GM19023 (cell line): ENCODE data around the gene DLD.
"Not testable (repeated sequence)": the region's sequence is repeated elsewhere in the genome, so short reads cannot be mapped to it uniquely, and the experiment has no call there.

ENCODE experiments used
- ATAC-seq: cut with Tn5 transposase; IDR thresholded peaks from one replicate; pipeline ENCODE4 v1.9.1; 2021; ENCODE audit warnings: mild to moderate bottlenecking, moderate library complexity; ENCODE audit not compliant: unreplicated experiment

Gene DLD

DNA sequence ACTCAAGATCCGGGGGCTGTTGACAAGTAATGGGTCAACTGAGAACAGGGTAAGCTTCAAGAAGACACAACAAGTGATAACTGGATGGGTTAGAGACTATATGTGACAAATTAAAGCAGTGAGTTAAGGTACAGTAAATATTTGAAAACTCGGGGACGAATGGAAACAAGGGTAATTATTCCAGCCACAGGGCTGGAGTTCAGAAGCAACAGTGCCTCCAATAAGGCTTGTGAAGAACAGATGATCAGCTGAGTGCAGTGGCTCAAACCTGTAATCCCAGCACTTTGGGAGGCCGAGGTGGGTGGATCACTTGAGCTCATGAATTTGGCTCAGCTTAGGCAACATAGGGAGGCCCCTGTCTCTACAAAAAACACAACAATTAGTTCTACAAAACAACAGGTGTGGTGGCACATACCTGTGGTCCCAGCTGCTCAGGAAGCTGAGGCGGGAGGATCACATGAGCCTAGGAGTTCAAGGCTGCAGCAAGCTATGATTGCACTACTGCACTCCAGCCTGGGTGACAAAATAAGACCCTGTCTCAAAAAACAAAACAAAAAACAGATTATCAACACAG, 20.5 kb upstream of the DLD start:
- no peak for ATAC-seq

GRCh38 chr7:107874111-107874510, 16.9 kb upstream of the DLD start:
- no peak for ATAC-seq

- no peak for ATAC-seq
These were observed 16.2 kb upstream of the DLD start for GRCh38 chr7:107874605-107875446.

GRCh38 chr7:107876916-107877315, 14.1 kb upstream of the DLD start:
- no peak for ATAC-seq

GRCh38 chr7:107877731-107878382, 13.1 kb upstream of the DLD start:
- ATAC-seq = no peak

DNA sequence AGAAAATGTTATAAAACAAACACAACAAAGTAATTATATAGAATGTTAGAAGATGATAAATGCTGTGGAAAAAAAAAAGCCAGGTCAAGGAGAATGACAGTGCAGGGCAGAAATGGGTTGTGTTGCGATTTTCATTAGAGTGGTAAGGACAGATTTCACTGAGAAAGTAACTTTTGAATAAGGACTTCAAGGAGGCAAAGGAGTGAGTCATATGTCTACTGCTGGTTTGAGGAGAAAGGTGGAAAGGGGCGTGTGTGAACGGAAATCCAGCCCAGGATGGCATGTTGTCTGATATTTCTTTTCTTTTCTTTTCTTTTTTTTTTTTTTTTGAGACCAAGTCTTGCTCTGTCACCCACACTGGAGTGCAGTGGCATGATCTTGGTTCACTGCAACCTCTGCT, 12.3 kb upstream of the DLD start:
- no peak for ATAC-seq

- no peak for ATAC-seq
These were observed 11.5 kb upstream of the DLD start for GRCh38 chr7:107879400-107880035.

GRCh38 chr7:107882766-107883165, 8.2 kb upstream of the DLD start:
- ATAC-seq = no peak

- no peak for ATAC-seq
These were observed 6.7 kb upstream of the DLD start for GRCh38 chr7:107884066-107884818.

- not testable (repeated sequence) for ATAC-seq
These were observed 3.2 kb upstream of the DLD start for GRCh38 chr7:107887827-107888226.

DNA sequence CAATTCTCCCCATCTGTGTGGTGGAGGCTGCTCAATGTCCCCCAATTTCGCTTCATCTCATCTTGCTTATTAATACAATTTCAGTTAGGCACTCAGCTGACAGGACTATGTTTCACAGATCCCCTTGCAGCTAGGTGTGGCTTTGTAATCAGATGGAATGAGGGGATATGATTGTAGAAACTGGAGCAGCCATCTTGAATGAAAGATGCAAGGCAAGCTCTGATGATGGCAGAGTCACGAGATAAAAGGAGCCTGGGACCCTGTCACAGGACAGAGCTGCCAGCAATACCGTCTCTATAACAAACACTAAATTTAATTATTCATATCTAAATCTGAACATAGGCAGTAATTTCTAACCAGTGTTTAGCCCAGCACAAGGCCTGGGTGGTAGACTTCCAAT, 991 bp upstream of the DLD start:
- ATAC-seq = no peak

GRCh38 chr7:107890493-107890961, 456 bp upstream of the DLD start:
- peak; percentile 6 for ATAC-seq

DNA sequence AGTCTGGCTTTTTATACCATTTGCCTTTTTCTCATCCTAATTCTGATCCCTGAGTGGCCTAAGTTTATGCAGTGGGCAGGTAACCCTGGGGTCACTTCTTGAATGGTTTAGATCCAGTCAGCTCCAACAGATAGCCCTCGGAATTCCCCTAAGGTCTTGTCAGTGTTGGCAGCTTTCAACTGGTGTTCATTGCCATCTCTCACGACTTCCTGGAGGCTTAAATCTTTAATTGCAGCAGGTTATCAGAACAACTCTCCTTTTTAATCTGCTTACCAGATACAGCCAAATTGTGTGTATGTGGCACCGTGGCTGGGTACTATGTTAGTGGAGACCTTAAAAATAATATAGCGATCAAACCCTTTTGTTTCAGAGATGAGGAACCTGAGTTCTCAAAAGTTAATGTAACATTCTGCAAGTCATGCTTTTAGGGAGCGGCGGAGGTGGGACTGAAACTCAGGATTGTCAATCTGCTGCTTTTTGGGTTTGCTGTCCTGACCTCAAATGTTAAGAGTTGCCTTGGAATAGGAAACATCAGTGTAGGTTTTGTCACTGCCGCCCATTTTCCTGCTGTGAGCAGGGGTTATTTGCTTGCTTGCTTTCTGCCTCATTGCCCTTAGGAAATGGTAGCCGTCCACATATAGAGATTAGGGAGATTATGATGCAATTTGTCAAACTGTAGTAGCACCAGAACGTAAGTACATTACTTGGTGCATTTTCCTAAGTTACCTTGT, 818 bp downstream of the DLD start:
- ATAC-seq = peak; percentile 11

DNA sequence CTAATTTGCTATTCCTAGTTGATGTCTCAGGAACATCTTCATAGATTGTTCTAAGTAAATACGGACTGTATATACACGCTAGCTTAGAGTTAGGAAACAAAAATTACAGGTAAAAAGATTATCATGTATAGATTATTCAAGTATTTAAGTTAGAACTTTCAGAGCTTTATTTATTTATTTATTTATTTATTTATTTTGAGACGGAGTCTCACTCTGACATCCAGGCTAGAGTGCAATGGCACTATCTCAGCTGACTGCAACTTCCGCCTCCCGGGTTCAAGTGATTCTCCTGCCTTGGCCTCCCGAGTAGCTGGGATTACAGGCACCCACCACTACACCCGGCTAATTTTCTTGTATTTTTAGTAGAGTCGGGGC, 1.4 kb downstream of the DLD start:
- ATAC-seq = not testable (repeated sequence)

DNA sequence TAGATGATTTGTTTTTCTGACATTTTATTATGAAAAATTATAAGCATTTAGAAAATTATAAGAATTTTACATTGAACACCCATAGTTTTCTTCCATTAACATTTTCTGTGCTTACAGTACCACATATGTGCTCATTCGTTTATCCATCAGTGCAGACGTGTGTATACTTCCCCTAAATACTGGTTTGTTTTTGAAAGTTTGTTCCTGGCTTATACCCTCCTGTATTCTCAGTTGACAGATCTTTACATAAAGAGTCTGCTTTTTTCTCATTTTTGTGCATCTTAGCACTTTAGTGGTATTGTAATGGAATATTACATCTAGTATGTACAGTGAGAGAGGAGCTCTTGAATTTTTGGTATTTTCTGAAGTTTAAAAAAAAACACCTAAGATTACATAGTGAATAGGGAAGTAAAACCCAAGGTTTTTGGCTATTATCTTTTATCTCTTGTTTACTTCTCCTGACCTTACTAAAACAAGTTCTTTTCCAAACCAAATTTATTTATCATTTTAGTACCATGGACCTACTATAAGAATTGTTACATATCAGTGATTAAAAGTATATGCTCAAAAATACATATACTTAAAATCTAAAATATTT, 8.1 kb downstream of the DLD start:
- no peak for ATAC-seq

DNA sequence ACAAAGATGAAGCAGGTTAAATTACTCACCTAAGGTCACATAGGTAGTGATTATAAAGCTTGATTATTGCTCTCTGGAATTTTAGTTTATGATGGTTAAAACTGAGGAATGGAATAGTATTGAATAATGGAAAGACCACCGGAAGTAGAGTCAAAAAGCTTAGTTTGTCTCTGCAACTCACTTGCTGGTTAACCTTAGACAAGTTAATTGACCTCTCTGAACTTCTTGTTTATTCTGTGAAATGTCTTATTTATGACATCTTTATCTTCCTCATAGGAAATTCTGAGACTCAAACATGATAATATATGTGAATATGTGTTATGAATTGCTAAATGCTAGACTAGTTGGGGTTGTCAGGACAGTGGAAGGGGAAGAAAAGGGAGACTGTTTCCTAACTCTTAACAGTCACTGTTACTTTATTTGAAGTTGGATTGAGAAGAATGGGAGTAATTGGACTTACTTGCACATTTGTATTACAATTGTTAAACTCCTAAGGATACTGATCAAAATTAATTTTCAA, 9.6 kb downstream of the DLD start:
- ATAC-seq = no peak

DNA sequence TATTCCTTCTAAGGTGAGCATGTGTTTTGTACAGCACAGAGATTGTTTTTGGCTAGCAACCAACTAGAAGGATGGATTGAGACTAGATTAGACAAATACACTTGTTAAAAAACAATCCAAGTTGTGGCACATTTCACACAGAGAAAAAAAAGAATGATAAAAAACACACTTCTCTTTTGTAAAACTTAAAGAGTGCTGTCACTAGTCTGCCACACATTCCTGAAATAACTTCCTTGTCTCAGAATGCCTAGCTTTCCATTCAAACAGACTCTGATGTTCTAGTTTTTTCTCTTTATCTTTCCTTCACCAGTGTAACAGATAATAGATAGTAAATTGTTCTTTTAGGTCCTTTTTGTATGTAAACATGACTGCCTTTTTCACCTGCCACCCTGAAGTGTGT, 11.4 kb downstream of the DLD start:
- ATAC-seq = no peak

DNA sequence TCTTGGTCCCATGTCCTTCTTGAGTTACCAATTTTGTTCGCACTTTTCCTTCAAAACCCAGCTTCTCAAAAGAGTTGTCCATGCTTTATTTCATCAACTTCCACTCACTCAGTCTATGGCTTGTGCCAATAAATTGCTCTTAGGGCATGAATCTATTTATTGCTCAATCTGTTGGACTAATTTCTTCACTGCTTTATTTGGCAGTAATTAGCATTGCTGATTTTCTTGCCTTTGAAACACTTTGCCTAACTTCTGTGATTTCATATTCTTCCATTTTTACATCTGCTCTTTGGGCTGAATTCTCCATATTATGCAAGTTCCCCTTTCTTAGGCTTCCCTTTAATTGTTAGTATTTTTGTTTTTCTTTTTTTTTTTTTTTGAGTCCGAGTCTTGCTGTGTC, 16.8 kb downstream of the DLD start:
- ATAC-seq = no peak

- no peak for ATAC-seq
These were observed 18.5 kb downstream of the DLD start for GRCh38 chr7:107909445-107909844.

GRCh38 chr7:107911981-107912380, 21.0 kb downstream of the DLD start:
- ATAC-seq = no peak
